NCI-H2171 (cell line): ENCODE data around the gene ONECUT3.

ENCODE experiments used
- DNase-seq: peaks from one replicate; lab custom pipeline; 2025; lab: John Stamatoyannopoulos, UW

The ONECUT3 gene

DNA sequence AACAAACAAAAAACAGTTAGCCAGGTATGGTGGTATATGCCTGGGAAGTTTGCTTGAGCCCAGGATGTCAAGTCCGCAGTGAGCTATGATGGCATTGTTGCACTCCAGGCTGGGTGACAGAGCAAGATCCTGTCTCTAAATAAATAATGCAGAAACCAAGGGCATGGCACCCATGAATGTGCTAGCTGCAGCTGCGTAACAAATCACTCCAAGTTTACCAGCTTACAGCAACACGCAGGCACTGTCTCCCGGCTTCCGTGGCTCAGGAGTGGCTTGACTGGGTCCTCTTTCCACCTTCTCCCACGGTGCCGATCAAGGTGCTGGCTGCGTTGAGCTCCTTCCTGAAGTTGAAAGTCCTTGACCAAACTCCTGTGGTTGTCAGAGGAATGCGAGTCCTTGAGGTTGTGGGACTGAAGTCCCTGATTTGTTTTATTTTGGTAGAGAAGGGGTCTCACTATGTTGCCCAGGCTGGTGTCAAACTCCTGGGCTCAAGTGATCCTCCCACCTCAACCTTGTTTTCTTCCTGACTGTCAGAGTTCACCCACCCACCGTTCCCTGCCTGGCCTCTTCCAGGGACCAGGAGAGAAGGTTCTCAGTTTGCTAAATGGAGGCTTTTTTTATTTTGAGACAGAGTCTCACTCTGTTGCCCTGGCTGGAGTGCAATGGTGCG, 13.2 kb upstream of the ONECUT3 start:
- DNase-seq: no peak

DNA sequence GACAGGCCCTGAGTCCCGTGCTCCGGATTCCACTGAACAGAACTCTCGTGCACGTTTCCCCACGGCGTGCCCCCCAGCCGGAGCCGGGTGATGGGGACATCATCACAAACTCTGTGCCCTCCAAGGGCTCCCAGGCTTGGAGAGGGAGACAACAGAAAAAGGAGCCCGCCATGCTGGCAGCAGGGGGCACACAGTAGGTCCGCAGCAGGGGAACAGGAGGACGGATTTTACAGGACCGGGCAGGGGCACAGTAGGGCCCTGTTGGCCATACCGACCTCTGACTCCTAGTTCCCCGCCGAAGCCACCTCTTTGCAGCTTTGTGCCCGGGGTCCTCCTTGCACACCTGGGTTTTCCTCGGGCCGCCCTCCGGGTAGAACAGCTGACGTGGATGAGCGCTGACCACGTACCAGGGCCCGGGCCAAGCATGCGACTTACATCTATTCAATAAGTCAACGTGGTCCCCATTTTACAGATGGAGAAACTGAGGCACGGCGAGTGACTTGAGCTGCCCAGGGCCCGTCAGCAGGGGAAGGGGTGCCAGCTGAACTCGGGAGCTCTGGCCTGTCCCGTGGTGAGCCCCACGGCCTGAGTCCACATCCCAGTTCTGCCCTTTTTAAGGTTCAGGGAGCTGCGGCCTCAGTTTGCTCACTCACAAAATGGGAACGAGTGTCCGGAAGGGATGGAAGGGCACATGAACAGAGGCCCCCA, 10.2 kb upstream of the ONECUT3 start:
- DNase-seq: no peak

DNA sequence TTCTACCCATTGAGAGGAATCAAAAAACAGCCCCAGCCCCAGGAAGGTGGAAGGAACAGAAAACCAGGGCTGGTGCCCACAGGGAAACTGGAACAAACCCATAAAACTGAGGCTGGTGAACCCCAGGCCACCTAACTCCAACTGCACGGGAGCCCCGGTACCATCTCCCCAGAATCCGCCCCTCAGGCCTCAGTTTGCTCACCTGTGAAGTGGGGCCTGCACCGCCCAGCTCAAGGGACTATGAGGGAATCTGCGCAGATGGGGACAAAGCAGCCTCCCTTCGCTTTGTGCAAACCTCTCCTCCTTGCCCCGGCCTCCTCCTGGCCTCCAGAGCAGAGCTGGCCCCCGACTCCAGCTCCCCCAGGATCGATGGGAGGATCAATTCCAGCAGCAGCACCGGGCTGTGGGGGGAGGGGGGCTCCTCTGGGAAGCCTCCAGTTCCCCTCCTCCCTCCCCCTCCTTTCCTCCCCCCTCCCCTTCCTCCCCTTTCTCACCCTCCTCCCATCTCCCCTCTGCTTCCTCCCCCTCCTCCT, 9.1 kb upstream of the ONECUT3 start:
- no peak for DNase-seq

GRCh38 chr19:1744822-1745563, 8.3 kb upstream of the ONECUT3 start:
- no peak for DNase-seq

GRCh38 chr19:1745589-1746031, 7.7 kb upstream of the ONECUT3 start:
- DNase-seq: no peak

GRCh38 chr19:1746401-1747284, 6.7 kb upstream of the ONECUT3 start:
- DNase-seq: no peak

DNA sequence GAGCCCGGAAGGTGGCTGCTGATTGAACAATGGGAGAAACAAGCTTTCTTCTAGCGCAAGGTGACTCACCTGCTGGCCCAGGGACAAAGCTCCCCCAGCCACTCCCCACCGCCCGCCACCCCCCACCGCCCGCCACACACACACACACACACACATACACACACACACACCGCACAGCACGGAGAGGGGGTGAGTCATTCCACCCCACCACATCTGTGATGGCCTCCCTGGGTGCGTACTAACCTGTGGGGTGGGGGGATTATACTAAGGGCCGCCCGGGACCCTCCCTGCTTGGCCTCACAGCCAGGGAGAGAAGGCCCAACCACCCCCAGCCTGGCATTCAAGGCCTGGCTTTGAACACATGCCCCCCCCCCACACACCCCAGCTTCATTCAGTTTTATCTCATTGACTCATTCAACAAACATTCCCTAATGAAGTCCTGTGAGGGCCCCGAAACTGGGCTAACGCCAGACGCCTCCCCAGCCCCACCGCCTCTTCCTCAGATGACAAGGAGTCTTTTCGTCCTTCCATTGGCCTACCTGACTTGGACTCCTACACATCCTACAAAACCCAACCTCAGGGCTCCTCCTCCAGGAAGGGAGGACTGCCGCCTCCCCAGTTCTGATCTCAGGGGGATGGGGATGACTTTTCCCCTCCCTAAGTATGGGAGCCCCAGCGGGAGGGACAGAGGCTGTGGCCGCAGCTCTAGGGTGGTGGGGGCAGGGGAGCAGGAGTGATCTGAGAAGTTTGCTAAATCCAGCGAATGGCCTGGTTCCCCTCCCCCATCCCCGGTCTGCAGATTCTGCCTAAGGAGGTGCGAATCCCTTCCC, 5.8 kb upstream of the ONECUT3 start:
- DNase-seq: no peak

- DNase-seq: no peak
Observed at GRCh38 chr19:1748115-1748872, 5.0 kb upstream of the ONECUT3 start.

- DNase-seq: no peak
Observed at GRCh38 chr19:1748873-1749341, 4.4 kb upstream of the ONECUT3 start.

- DNase-seq: no peak
Observed at GRCh38 chr19:1749373-1750342, 3.6 kb upstream of the ONECUT3 start.

DNA sequence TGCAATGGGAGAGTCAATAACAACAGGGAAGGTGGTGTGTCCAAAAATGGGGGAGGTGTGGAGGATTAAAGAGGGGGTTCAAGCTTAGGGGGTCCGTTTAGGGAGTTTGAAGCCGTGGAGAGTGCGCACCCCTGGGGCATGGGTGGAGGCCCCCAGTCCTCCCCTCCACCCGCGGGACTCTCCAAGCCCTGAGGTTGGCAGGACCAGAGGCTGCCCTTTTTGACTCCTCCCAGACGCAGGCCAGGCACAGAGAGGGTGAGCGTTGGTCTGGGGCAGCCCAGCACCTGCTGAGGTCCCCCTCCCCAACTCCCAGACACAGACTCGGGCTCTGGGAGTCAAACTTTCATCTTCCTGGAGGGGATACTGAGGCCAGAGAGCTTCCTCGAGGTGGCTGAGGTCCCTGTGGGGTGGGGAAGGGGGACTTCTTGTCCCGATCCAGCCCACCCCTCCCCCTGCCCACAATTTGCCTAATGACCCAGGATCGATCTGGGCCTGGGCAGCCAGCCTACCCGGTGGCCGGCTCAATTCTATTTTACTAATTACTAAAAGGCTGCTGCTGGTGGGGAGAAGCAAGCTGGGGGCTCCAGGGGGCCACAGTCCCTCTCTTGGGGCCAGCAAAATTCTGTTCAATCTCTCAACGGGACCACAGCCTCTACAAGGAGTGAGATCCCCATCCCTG, 2.8 kb upstream of the ONECUT3 start:
- DNase-seq: no peak

- no peak for DNase-seq
Observed at GRCh38 chr19:1751367-1752008, 1.8 kb upstream of the ONECUT3 start.

- no peak for DNase-seq
Observed at GRCh38 chr19:1752009-1752756, 1.1 kb upstream of the ONECUT3 start.

- no peak for DNase-seq
Observed at GRCh38 chr19:1754018-1754635, 821 bp downstream of the ONECUT3 start.

DNA sequence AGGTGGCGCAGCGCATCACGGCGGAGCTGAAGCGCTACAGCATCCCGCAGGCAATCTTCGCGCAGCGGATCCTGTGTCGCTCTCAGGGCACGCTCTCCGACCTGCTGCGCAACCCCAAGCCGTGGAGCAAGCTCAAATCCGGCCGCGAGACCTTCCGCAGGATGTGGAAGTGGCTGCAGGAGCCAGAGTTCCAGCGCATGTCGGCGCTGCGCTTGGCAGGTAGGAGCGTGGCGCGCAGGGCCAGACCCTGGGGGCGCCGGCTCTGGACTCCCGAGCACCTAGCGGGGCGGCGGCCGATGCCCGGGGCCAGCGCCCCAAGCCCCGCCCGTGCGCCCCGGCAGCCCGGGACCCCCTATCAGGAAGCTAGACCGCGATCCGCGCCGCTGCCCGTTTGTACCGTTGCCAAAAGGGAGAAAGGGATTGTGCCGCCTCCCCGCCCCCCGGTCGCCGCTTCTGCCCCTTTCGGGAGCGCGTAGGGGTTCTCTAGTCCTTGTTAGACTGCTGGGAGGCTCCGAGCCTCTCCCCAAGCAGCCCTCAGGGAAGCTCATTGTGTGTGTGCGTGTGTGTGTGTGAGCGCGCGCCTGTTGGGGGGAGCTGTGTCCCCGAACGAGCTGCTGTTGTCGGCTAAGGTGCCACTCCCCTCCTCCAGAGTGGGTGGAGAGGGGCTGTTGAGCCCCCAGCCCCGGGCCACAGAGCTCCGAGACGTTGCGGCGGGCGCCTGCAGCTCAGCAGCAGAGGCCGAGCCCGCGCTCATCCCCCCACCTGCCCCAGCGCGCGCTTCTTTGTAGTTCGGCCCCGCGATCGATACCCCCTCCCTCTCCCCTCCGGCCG, 1.5 kb downstream of the ONECUT3 start:
- DNase-seq: no peak
